HEK293 (cell line): ENCODE data around the gene IFIT5.

ENCODE experiments used
- BCL6B ChIP-seq: fragments of 450-650 bp; formaldehyde crosslinking; IDR thresholded peaks from 2 replicates; pipeline ENCODE4 v1.5.1; 2017; ENCODE audit warnings: missing biosample characterization, missing genetic modification characterization
- GLI4 ChIP-seq: fragments of 450-650 bp; formaldehyde crosslinking; IDR thresholded peaks from 2 replicates; pipeline ENCODE4 v1.5.1; 2016; ENCODE audit warnings: missing biosample characterization, missing genetic modification characterization
- KLF10 ChIP-seq: fragments of 450-650 bp; IDR thresholded peaks from 2 replicates; pipeline ENCODE4 v1.5.1; 2018; ENCODE audit warnings: missing biosample characterization, mild to moderate bottlenecking, missing genetic modification characterization
- KLF17 ChIP-seq: fragments of 450-650 bp; formaldehyde crosslinking; IDR thresholded peaks from 2 replicates; pipeline ENCODE4 v1.5.1; 2016; ENCODE audit warnings: missing biosample characterization, missing genetic modification characterization
- MEIS1 ChIP-seq: sonication (generic); formaldehyde crosslinking; IDR thresholded peaks from 2 replicates; pipeline ENCODE4 v1.8.1; 2022; ENCODE audit warnings: missing genetic modification reagents, mild to moderate bottlenecking, borderline replicate concordance
- MYNN ChIP-seq: fragments of 450-650 bp; formaldehyde crosslinking; IDR thresholded peaks from 2 replicates; pipeline ENCODE4 v1.5.1; 2016; ENCODE audit warnings: missing biosample characterization, missing genetic modification characterization, borderline replicate concordance
- MZF1 ChIP-seq: fragments of 450-650 bp; formaldehyde crosslinking; IDR thresholded peaks from 2 replicates; pipeline ENCODE4 v1.5.1; 2017; ENCODE audit warnings: missing biosample characterization, missing genetic modification characterization, borderline replicate concordance
- OSR2 ChIP-seq: fragments of 450-650 bp; formaldehyde crosslinking; IDR thresholded peaks from 2 replicates; pipeline ENCODE4 v1.5.1; 2016; ENCODE audit warnings: missing biosample characterization, missing genetic modification characterization
- PRDM1 ChIP-seq: fragments of 450-650 bp; formaldehyde crosslinking; IDR thresholded peaks from 2 replicates; pipeline ENCODE4; 2016; ENCODE audit warnings: missing biosample characterization, missing genetic modification characterization
- RBAK ChIP-seq: fragments of 450-650 bp; formaldehyde crosslinking; IDR thresholded peaks from 2 replicates; pipeline ENCODE4 v1.5.1; 2016; ENCODE audit warnings: missing biosample characterization, missing genetic modification characterization
- REPIN1 ChIP-seq: fragments of 450-650 bp; formaldehyde crosslinking; IDR thresholded peaks from 2 replicates; pipeline ENCODE4 v1.5.1; 2017; ENCODE audit warnings: missing biosample characterization, missing genetic modification characterization, low read depth
- REST ChIP-seq: fragments of 450-650 bp; formaldehyde crosslinking; IDR thresholded peaks from 2 replicates; pipeline ENCODE4 v1.5.1; 2016; ENCODE audit warnings: missing biosample characterization, missing genetic modification characterization
- SCRT2 ChIP-seq: fragments of 450-650 bp; formaldehyde crosslinking; IDR thresholded peaks from 2 replicates; pipeline ENCODE4 v1.5.1; 2016; ENCODE audit warnings: missing biosample characterization, missing genetic modification characterization
- TRIM28 ChIP-seq: IDR thresholded peaks from 2 replicates; pipeline ENCODE4 v1.6.1; 2011; ENCODE audit warnings: low read length, control low read depth, borderline replicate concordance
- WT1 ChIP-seq: fragments of 450-650 bp; formaldehyde crosslinking; IDR thresholded peaks from 2 replicates; pipeline ENCODE4 v1.5.1; 2016; ENCODE audit warnings: missing biosample characterization, missing genetic modification characterization
- ZNF138 ChIP-seq: fragments of 450-650 bp; formaldehyde crosslinking; IDR thresholded peaks from 2 replicates; pipeline ENCODE4 v1.5.1; 2016; ENCODE audit warnings: missing biosample characterization, missing genetic modification characterization, borderline replicate concordance
- ZNF146 ChIP-seq: fragments of 450-650 bp; formaldehyde crosslinking; IDR thresholded peaks from 2 replicates; pipeline ENCODE4 v1.5.1; 2016; ENCODE audit warnings: missing biosample characterization, missing genetic modification characterization
- ZNF157 ChIP-seq: fragments of 450-650 bp; formaldehyde crosslinking; IDR thresholded peaks from 2 replicates; pipeline ENCODE4 v1.5.1; 2016; ENCODE audit warnings: missing biosample characterization, missing genetic modification characterization
- ZNF169 ChIP-seq: fragments of 450-650 bp; formaldehyde crosslinking; IDR thresholded peaks from 2 replicates; pipeline ENCODE4 v1.5.1; 2016; ENCODE audit warnings: missing biosample characterization, missing genetic modification characterization
- ZNF2 ChIP-seq: fragments of 450-650 bp; formaldehyde crosslinking; IDR thresholded peaks from 2 replicates; pipeline ENCODE4 v1.5.1; 2016; ENCODE audit warnings: missing biosample characterization, missing genetic modification characterization
- ZNF274 ChIP-seq, 2 experiments: fragments of 200-500 bp in 1 of 2; fragments of 450-650 bp in 1 of 2; sonication (Bioruptor generic) in 1 of 2; formaldehyde crosslinking in 1 of 2; IDR thresholded peaks; 2 replicates each; pipeline versions ENCODE4 v1.5.1 to v1.6.1; 2014 to 2016; ENCODE audit warnings: borderline replicate concordance in 1 of 2, inconsistent platforms in 1 of 2, low read length in 1 of 2, missing biosample characterization in 1 of 2, missing genetic modification characterization in 1 of 2
- ZNF302 ChIP-seq: fragments of 450-650 bp; formaldehyde crosslinking; IDR thresholded peaks from 2 replicates; pipeline ENCODE4 v1.5.1; 2016; ENCODE audit warnings: missing biosample characterization, missing genetic modification characterization, low read depth
- ZNF311 ChIP-seq: fragments of 450-650 bp; formaldehyde crosslinking; IDR thresholded peaks from 2 replicates; pipeline ENCODE4 v1.5.1; 2017; ENCODE audit warnings: missing biosample characterization, missing genetic modification characterization, borderline replicate concordance
- ZNF555 ChIP-seq: fragments of 450-650 bp; formaldehyde crosslinking; conservative IDR thresholded peaks from 2 replicates; pipeline ENCODE4 v1.5.1; 2017; ENCODE audit warnings: missing biosample characterization, mild to moderate bottlenecking, missing genetic modification characterization, inconsistent platforms
- ZNF626 ChIP-seq: fragments of 450-650 bp; sonication (Bioruptor Pico); formaldehyde crosslinking; IDR thresholded peaks from 2 replicates; pipeline ENCODE4 v1.5.1; 2018; ENCODE audit warnings: missing biosample characterization, missing genetic modification characterization, inconsistent platforms
- ZNF658 ChIP-seq: fragments of 450-650 bp; formaldehyde crosslinking; IDR thresholded peaks from 2 replicates; pipeline ENCODE4; 2016; ENCODE audit warnings: missing biosample characterization, missing genetic modification characterization
- TF ChIP-seq, protein P1 (sequence below): fragments of 450-650 bp; formaldehyde crosslinking; IDR thresholded peaks from 2 replicates; pipeline ENCODE4 v1.5.1; 2016; ENCODE audit warnings: missing biosample characterization, missing genetic modification characterization, low read depth
- TF ChIP-seq, protein P2 (sequence below): fragments of 450-650 bp; formaldehyde crosslinking; IDR thresholded peaks from 2 replicates; pipeline ENCODE4 v1.5.1; 2016; ENCODE audit warnings: missing biosample characterization, missing genetic modification characterization
- TF ChIP-seq, protein P3 (sequence below): fragments of 450-650 bp; formaldehyde crosslinking; IDR thresholded peaks from 2 replicates; pipeline ENCODE4 v1.5.1; 2016; ENCODE audit warnings: missing biosample characterization, missing genetic modification characterization

The IFIT5 gene

GRCh38 chr10:89391907-89392756 lies 22.2 kb upstream of the IFIT5 start, which contains the start of gene IFIT1 (continued):
- TF ChIP-seq ZNF555 (tag by site-specific recombination) (no peak), PRDM1 (tag by site-specific recombination) (peak; percentile 35; the same call in 1 of the 2 replicates), GLI4 (tag by site-specific recombination) (no peak), ZNF658 (tag by site-specific recombination) (no peak), ZNF2 (tag by site-specific recombination) (no peak), SCRT2 (tag by site-specific recombination) (no peak; the same call in 1 of the 2 replicates), MEIS1 (CRISPR knock-in tag) (no peak), MYNN (no peak), ZNF138 (tag by site-specific recombination) (no peak), ZNF157 (tag by site-specific recombination) (no peak), ZNF274 (IDR thresholded peaks at IDR 0.05; ENCODE audit: low read length) (no peak), ZNF274 (tag by site-specific recombination; IDR thresholded peaks at IDR 0.05; ENCODE audit: borderline replicate concordance) (no peak), RBAK (tag by site-specific recombination) (no peak), REPIN1 (no peak), WT1 (tag by site-specific recombination) (no peak), REST (tag by site-specific recombination) (no peak), ZNF626 (no peak), TRIM28 (no peak), KLF10 (tag by site-specific recombination) (peak; percentile 79), ZNF311 (tag by site-specific recombination) (no peak), ZNF146 (tag by site-specific recombination) (no peak), ZNF302 (tag by site-specific recombination) (no peak), MZF1 (no peak), KLF17 (tag by site-specific recombination) (no peak), BCL6B (tag by site-specific recombination) (peak; percentile 74; the same call in 1 of the 2 replicates), OSR2 (tag by site-specific recombination) (no peak), ZNF169 (tag by site-specific recombination) (no peak)
- TF ChIP-seq, protein P1, sequence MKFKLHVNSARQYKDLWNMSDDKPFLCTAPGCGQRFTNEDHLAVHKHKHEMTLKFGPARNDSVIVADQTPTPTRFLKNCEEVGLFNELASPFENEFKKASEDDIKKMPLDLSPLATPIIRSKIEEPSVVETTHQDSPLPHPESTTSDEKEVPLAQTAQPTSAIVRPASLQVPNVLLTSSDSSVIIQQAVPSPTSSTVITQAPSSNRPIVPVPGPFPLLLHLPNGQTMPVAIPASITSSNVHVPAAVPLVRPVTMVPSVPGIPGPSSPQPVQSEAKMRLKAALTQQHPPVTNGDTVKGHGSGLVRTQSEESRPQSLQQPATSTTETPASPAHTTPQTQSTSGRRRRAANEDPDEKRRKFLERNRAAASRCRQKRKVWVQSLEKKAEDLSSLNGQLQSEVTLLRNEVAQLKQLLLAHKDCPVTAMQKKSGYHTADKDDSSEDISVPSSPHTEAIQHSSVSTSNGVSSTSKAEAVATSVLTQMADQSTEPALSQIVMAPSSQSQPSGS (tag by site-specific recombination), result no peak
- TF ChIP-seq, protein P2, sequence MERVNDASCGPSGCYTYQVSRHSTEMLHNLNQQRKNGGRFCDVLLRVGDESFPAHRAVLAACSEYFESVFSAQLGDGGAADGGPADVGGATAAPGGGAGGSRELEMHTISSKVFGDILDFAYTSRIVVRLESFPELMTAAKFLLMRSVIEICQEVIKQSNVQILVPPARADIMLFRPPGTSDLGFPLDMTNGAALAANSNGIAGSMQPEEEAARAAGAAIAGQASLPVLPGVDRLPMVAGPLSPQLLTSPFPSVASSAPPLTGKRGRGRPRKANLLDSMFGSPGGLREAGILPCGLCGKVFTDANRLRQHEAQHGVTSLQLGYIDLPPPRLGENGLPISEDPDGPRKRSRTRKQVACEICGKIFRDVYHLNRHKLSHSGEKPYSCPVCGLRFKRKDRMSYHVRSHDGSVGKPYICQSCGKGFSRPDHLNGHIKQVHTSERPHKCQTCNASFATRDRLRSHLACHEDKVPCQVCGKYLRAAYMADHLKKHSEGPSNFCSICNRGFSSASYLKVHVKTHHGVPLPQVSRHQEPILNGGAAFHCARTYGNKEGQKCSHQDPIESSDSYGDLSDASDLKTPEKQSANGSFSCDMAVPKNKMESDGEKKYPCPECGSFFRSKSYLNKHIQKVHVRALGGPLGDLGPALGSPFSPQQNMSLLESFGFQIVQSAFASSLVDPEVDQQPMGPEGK (tag by site-specific recombination), result 0 out of 2 replicates have a peak, but pooled peaks have one; percentile 22
- TF ChIP-seq, protein P3, sequence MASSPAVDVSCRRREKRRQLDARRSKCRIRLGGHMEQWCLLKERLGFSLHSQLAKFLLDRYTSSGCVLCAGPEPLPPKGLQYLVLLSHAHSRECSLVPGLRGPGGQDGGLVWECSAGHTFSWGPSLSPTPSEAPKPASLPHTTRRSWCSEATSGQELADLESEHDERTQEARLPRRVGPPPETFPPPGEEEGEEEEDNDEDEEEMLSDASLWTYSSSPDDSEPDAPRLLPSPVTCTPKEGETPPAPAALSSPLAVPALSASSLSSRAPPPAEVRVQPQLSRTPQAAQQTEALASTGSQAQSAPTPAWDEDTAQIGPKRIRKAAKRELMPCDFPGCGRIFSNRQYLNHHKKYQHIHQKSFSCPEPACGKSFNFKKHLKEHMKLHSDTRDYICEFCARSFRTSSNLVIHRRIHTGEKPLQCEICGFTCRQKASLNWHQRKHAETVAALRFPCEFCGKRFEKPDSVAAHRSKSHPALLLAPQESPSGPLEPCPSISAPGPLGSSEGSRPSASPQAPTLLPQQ, result no peak
